Retina (tissue), 1 donor: ENCODE results near the gene IFITM2.
"Not testable (repeated sequence)": the region's sequence is repeated elsewhere in the genome, so short reads cannot be mapped to it uniquely, and the experiment has no call there.

Source experiments
- DNase-seq: peaks from one replicate; pipeline ENCODE4 v3.0.0-alpha.2; 2016

Gene IFITM2

GRCh38 chr11:311013-311748 is 3.6 kb downstream of the IFITM2 start:
- not testable (repeated sequence) for DNase-seq

GRCh38 chr11:312092-312816 is 4.6 kb downstream of the IFITM2 start:
- DNase-seq = no peak

DNA sequence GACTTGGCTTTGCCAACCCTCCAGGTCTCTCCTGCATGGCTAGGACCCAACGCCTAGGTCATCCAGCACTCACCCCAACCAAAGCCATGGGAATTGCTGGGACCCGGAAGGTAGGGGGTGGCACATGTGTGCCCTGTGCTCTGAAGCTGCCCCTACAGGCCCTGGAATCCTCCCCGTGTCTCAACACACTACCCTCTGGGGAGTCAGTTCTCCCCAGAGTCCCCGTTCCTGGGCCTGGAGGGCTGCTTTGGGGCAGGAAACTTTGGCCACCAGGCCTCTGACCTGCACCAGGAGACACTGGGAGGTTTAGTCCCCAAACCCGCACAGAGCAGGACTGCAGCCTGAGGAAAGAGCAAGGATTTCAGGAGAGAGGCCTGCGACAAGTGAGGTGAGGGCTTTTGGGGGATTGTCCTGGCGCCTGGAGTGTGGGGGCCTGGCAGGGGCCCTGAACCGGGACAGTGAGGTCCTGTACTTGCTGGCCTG is 5.7 kb downstream of the IFITM2 start:
- DNase-seq = no peak

- DNase-seq = no peak
Observed at GRCh38 chr11:313787-314553, 6.4 kb downstream of the IFITM2 start, which contains the start of gene IFITM1. Gene IFITM1 (plus strand): TSS chr11:314040. CDS start chr11:314171, 131 bp downstream.

- DNase-seq = not testable (repeated sequence)
Observed at GRCh38 chr11:314554-314875, 6.9 kb downstream of the IFITM2 start.

- DNase-seq = no peak
Observed at GRCh38 chr11:315051-315481, 7.5 kb downstream of the IFITM2 start.

DNA sequence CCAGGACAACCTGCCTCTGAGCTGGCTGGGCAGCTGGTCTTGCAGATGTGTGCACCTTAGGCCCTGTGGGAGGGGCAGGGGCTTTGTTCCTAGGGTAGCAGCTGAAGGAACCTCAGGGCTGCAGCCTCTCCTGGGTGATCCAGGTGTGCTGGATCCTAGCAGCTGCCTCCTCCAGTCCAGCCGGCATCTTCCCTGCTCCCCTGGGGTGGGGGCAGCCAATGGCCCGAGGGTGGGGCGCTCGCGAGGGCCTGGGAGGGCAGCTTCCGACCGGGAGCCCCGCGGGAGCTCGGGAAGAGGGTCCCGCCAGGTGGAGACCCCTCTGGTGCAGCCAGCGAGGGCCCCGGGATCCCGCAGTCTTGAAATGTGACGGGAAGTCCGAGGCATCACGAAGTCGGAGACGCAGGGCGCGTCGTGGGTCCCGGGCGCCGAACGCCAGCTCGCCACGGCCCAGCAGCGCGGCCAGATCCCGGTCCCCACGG is 7.9 kb downstream of the IFITM2 start:
- no peak for DNase-seq

GRCh38 chr11:316031-316701 is 8.6 kb downstream of the IFITM2 start:
- DNase-seq = no peak

- DNase-seq = no peak
Observed at GRCh38 chr11:316891-317301, 9.3 kb downstream of the IFITM2 start.

- DNase-seq = not testable (repeated sequence)
Observed at GRCh38 chr11:317668-318404, 10.2 kb downstream of the IFITM2 start.

DNA sequence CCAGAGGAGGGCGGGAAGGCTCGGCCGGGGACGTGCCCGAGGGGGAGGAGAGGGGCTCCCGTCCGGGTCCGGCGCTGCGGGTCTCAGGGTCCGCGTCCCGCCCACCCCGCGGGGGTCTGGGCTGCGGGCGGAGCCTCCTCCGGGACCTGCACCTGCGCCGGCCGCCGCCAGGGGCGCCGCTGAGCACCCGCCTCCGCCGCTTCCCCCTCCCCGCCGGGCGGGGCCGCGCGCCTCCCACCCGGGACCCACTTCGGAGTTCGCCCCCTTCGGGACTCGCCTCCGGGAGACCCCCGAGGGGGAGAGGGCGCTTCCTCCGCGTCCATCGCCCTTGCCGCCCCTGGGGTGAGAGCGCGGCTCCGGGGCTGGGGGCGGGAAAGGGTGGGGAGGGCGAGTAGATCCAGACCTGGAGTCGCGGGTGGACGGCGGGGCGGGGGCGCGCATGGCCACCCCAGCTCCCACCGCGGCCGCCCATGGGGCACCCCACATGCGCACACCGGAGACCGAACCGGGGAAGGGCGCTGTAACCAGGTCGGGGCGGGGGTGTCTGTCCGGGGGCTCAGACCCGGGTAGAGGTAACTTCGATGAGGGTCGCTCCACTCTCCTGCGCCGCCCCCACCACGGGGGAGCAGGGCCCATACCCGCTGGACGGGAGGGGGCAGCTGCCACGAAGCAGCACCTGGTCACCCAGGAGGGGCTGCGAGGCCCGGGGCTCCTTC is 10.9 kb downstream of the IFITM2 start:
- DNase-seq = not testable (repeated sequence)

DNA sequence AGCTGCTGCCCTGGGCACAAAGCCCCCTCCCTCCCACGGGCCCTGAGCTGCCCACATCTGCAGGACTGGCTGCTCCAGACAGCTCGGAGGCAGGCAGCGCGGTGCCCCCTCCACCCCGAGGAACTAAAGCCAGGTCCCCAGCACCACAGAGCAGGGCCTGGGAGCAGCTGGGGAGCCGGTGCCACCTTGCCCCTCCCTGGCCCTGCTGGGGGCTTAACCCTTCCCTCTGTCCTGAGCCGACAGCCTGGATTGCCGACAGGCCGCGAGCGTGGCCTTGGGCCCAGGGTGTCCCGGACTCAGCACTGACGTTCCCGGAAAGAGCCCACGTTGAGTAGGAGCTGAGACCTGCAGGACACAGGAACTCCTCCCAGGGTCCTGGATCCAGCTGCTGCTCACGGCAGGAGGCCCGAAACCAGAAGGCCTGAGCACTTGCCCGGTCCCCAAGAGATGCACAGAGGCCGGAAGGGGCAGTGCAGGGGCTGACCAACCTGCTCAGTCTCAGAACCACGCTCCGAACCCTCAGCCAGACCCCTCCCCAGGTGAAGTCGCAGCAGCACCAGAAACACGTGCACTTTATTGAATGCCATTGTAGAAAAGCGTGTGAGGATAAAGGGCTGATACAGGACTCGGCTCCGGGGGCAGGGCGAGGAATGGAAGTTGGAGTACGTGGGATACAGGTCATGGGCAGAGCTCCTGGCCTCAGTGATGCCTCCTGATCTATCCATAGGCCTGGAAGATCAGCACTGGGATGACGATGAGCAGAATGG is 11.7 kb downstream of the IFITM2 start:
- not testable (repeated sequence) for DNase-seq

GRCh38 chr11:319888-320273 is 12.3 kb downstream of the IFITM2 start:
- DNase-seq = not testable (repeated sequence)

DNA sequence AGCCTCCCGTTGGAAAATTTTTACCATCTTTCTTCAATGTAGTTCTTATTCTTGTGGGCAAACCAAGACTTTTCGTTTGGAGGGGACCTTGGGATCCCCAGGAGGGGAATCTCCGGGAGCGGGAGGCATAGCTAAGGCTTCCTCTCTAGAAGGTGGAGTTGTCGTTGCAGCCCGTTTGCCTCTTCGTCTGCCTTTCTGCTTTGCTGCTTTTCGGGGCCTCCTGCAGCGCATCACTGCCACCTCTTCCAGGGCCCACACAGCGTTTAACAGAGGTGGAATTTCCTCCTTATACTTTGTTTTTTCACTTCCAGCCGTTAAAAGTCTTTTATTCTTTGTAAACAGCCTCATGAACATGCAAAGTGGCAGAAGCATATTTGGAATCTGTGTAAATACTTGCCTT is 16.5 kb downstream of the IFITM2 start:
- no peak for DNase-seq

- peak; percentile 18 for DNase-seq
Observed at GRCh38 chr11:324593-325517, 17.2 kb downstream of the IFITM2 start.

GRCh38 chr11:325796-326591 is 18.4 kb downstream of the IFITM2 start:
- DNase-seq = no peak

DNA sequence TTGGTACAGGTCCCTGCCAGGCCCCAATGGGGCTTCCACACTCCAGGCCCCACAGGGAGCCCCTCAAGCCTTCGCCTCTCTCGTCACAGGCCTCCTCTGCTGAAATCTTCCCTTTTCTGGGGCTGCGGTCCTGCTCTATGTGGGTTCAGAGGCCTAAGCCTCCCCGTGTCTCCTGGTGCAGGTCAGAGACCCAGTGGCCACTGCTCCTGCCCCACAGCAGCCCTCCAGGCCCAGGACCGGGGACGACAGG is 18.9 kb downstream of the IFITM2 start:
- DNase-seq = no peak

- no peak for DNase-seq
Observed at GRCh38 chr11:326842-327580, 19.4 kb downstream of the IFITM2 start.
